Measurements from ENCODE around the gene PIM2. TPM values are rescaled to one million over a fixed set of nuclear protein-coding genes. Genes with fewer than 3 reads are reported as not detected.
A peak's percentile ranks its signal among the peaks of the same experiment; 100 is the strongest.

PIM2 gene
- total and polyA plus RNA-seq, 2 of the 13 experiments (the other 11 are each of a cell fraction or from before 2014, with no cell fraction given), result 14.4 to 15.8 TPM

DNA sequence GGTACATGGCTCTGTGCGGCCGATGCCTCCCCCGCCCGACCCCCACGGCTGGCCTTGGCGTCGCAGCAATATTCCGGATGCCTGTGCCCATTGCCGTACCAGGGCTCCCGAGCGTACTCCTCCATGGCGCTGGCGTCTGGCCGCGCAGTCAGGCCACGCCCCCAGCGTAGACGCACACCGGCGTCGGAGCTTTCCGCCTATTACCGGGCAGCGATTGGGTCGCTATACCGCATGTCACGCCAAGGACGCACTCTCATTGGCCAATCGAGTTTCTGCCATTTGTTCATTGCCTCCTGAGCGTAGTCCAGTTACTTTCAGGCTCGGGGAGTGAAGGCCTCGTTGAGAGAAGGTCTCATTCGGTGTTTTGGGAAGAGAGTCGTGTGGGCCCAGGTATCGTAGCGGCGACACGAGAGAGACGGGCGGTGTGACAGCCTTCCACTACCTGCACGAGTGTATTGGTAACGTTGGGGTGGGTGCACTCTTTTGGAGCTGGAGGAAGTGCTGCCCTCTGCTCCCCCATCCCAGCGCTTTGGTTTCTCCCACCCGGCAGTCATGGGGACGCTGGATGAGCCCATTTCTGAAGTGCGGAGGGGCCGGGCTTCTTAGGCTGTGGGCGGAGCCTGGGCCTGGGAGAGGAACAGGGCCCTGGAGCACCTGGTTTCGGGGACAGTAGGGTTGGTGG lies 21.1 kb downstream of the PIM2 start, which contains the start of the genes PQBP1 and TIMM17B (continued):
- TF ChIP-seq, protein P1, sequence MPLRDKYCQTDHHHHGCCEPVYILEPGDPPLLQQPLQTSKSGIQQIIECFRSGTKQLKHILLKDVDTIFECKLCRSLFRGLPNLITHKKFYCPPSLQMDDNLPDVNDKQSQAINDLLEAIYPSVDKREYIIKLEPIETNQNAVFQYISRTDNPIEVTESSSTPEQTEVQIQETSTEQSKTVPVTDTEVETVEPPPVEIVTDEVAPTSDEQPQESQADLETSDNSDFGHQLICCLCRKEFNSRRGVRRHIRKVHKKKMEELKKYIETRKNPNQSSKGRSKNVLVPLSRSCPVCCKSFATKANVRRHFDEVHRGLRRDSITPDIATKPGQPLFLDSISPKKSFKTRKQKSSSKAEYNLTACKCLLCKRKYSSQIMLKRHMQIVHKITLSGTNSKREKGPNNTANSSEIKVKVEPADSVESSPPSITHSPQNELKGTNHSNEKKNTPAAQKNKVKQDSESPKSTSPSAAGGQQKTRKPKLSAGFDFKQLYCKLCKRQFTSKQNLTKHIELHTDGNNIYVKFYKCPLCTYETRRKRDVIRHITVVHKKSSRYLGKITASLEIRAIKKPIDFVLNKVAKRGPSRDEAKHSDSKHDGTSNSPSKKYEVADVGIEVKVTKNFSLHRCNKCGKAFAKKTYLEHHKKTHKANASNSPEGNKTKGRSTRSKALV (CRISPR knock-in tag; IDR thresholded peaks at IDR 0.05), result no peak
- TF ChIP-seq, protein P2, sequence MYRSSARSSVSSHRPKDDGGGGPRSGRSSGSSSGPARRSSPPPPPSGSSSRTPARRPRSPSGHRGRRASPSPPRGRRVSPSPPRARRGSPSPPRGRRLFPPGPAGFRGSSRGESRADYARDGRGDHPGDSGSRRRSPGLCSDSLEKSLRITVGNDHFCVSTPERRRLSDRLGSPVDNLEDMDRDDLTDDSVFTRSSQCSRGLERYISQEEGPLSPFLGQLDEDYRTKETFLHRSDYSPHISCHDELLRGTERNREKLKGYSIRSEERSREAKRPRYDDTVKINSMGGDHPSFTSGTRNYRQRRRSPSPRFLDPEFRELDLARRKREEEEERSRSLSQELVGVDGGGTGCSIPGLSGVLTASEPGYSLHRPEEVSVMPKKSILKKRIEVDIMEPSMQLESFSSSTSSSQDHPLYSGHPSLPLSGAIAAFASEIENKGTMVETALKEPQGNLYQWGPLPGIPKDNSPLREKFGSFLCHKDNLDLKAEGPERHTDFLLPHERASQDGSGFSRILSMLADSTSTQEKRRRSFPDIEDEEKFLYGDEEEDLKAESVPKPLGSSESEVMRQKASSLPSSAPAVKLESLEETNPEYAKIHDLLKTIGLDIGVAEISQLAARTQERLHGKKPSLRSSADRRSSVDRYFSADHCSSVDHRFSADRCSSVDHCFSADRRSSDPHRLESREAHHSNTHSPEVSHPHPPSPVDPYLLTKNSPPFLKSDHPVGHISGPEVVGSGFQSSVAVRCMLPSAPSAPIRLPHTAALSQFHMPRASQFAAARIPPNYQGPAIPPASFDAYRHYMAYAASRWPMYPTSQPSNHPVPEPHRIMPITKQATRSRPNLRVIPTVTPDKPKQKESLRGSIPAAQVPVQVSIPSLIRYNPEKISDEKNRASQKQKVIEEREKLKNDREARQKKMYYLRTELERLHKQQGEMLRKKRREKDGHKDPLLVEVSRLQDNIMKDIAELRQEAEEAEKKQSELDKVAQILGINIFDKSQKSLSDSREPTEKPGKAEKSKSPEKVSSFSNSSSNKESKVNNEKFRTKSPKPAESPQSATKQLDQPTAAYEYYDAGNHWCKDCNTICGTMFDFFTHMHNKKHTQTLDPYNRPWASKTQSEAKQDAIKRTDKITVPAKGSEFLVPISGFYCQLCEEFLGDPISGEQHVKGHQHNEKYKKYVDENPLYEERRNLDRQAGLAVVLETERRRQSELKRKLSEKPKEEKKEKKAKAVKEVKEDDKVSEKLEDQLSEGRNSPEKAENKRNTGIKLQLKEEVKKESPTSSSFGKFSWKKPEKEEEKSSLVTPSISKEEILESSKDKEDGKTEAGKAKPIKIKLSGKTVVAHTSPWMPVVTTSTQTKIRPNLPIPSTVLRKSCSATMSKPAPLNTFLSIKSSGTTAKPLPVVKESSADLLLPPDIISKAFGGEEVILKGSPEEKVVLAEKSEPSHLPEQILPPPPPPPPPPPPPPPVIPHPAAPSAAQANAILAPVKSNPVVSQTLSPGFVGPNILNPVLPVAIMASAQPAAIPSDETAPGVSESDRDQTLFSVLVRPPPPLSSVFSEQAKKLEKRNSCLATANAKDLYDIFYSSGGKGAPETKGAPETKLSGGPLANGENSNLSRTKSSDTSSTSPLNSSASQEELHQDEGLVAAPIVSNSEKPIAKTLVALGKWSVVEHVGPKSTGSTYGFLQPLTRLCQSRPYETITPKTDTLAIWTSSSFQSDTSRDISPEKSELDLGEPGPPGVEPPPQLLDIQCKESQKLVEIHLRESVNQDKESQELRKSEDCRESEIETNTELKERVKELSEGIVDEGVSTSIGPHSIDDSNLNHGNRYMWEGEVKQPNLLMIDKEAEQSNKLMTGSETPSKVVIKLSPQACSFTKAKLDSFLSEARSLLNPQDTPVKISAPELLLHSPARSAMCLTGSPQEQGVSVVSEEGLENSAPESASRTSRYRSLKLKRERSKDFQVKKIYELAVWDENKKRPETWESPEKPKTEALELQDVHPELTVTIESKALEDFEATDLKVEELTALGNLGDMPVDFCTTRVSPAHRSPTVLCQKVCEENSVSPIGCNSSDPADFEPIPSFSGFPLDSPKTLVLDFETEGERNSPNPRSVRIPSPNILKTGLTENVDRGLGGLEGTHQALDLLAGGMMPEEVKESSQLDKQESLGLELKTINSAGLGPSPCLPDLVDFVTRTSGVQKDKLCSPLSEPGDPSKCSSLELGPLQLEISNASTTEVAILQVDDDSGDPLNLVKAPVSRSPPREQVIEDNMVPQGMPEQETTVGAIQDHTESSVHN (CRISPR knock-in tag; IDR thresholded peaks at IDR 0.05), result no peak
- TF ChIP-seq, protein P3, sequence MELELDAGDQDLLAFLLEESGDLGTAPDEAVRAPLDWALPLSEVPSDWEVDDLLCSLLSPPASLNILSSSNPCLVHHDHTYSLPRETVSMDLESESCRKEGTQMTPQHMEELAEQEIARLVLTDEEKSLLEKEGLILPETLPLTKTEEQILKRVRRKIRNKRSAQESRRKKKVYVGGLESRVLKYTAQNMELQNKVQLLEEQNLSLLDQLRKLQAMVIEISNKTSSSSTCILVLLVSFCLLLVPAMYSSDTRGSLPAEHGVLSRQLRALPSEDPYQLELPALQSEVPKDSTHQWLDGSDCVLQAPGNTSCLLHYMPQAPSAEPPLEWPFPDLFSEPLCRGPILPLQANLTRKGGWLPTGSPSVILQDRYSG (CRISPR knock-in tag; IDR thresholded peaks at IDR 0.05), result no peak
- TF ChIP-seq, protein P4, sequence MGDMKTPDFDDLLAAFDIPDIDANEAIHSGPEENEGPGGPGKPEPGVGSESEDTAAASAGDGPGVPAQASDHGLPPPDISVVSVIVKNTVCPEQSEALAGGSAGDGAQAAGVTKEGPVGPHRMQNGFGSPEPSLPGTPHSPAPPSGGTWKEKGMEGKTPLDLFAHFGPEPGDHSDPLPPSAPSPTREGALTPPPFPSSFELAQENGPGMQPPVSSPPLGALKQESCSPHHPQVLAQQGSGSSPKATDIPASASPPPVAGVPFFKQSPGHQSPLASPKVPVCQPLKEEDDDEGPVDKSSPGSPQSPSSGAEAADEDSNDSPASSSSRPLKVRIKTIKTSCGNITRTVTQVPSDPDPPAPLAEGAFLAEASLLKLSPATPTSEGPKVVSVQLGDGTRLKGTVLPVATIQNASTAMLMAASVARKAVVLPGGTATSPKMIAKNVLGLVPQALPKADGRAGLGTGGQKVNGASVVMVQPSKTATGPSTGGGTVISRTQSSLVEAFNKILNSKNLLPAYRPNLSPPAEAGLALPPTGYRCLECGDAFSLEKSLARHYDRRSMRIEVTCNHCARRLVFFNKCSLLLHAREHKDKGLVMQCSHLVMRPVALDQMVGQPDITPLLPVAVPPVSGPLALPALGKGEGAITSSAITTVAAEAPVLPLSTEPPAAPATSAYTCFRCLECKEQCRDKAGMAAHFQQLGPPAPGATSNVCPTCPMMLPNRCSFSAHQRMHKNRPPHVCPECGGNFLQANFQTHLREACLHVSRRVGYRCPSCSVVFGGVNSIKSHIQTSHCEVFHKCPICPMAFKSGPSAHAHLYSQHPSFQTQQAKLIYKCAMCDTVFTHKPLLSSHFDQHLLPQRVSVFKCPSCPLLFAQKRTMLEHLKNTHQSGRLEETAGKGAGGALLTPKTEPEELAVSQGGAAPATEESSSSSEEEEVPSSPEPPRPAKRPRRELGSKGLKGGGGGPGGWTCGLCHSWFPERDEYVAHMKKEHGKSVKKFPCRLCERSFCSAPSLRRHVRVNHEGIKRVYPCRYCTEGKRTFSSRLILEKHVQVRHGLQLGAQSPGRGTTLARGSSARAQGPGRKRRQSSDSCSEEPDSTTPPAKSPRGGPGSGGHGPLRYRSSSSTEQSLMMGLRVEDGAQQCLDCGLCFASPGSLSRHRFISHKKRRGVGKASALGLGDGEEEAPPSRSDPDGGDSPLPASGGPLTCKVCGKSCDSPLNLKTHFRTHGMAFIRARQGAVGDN (CRISPR knock-in tag; IDR thresholded peaks at IDR 0.05), result peak; percentile 79
- TF ChIP-seq, protein P5, sequence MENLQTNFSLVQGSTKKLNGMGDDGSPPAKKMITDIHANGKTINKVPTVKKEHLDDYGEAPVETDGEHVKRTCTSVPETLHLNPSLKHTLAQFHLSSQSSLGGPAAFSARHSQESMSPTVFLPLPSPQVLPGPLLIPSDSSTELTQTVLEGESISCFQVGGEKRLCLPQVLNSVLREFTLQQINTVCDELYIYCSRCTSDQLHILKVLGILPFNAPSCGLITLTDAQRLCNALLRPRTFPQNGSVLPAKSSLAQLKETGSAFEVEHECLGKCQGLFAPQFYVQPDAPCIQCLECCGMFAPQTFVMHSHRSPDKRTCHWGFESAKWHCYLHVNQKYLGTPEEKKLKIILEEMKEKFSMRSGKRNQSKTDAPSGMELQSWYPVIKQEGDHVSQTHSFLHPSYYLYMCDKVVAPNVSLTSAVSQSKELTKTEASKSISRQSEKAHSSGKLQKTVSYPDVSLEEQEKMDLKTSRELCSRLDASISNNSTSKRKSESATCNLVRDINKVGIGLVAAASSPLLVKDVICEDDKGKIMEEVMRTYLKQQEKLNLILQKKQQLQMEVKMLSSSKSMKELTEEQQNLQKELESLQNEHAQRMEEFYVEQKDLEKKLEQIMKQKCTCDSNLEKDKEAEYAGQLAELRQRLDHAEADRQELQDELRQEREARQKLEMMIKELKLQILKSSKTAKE (CRISPR knock-in tag; IDR thresholded peaks at IDR 0.05; ENCODE audit: borderline replicate concordance), result no peak
- TF ChIP-seq HOXA5 (CRISPR knock-in tag; IDR thresholded peaks at IDR 0.05) (0 out of 2 replicates have a peak, but pooled peaks have one; percentile 4), PHF5A (CRISPR knock-in tag; IDR thresholded peaks at IDR 0.05; ENCODE audit: low read depth, unreplicated experiment) (no peak), SPEN (CRISPR knock-in tag; IDR thresholded peaks at IDR 0.05; ENCODE audit: low read depth) (peak; percentile 57; the same call in 1 of the 2 replicates)

All from HepG2 (cell line).